K562 (cell line): ENCODE measurements around the gene SOX4. TPM values are rescaled to one million over a fixed set of nuclear protein-coding genes. Genes with fewer than 3 reads are reported as not detected.

Source experiments
- HNRNPLL ChIP-seq: fragments of 200-400 bp; formaldehyde crosslinking; IDR thresholded peaks from 2 replicates; pipeline ENCODE4 v1.6.1; 2017; ENCODE audit warnings: low read length, low read depth, mild to moderate bottlenecking; ENCODE audit not compliant: poor library complexity, severe bottlenecking
- KDM4B ChIP-seq, 2 experiments: fragments of 450-650 bp in 1 of 2; sonication (generic) in 1 of 2; IDR thresholded peaks; 2 replicates each; pipeline ENCODE4 v1.6.1; 2016 to 2017; ENCODE audit warnings: borderline replicate concordance in 2 of 2, antibody characterized with exemption in 1 of 2, low read depth in 1 of 2, mild to moderate bottlenecking in 1 of 2
- KLF10 ChIP-seq: fragments of 250-450 bp; sonication (Bioruptor Pico); IDR thresholded peaks from 2 replicates; pipeline ENCODE4 v1.6.1; 2021; ENCODE audit warnings: matching md5 sums
- TARDBP ChIP-seq: fragments of 450-650 bp; IDR thresholded peaks from 2 replicates; pipeline ENCODE4 v1.6.1; 2016
- XRCC5 ChIP-seq: fragments of 200-400 bp; formaldehyde crosslinking; IDR thresholded peaks from 2 replicates; pipeline ENCODE4 v1.6.1; 2017; ENCODE audit warnings: low read depth, mild to moderate bottlenecking, low read length
- ZNF695 ChIP-seq: fragments of 450-650 bp; formaldehyde crosslinking; IDR thresholded peaks from 2 replicates; pipeline ENCODE4 v1.4.0; 2020; ENCODE audit warnings: mild to moderate bottlenecking, moderate library complexity
- polyA plus RNA-seq, 8 experiments: library from polyadenylated mRNA; depleted of rRNA in 4 of 8; stranded (reverse) in 5 of 8; unstranded in 3 of 8; fragments of >200 nt; fragmentation: Nextera tagmentation in 2 of 8; fragmentation: Illumina TruSeq in 1 of 8; extraction: Ambion mirVana in 2 of 8; extraction: Trizol in 1 of 8; gene quantifications; 2 replicates each; pipeline versions ENCODE4 v1.2.1 to v1.2.3, GENCODE V29; 2011 to 2014; ENCODE audit warnings: inconsistent platforms in 1 of 8, missing spikeins in 1 of 8
- total RNA-seq, 7 experiments: library from RNA; depleted of rRNA in 6 of 7; stranded (reverse); fragments of >200 nt in 6 of 7; fragmentation: Illumina TruSeq in 2 of 7; extraction: Trizol in 2 of 7; gene quantifications; 2 replicates each; pipeline versions ENCODE4 v1.2.1 to v1.2.3, GENCODE V29; 2011 to 2021; ENCODE audit warnings: low replicate concordance in 1 of 7
- TF ChIP-seq, protein P1 (sequence below): sonication (generic); formaldehyde crosslinking; IDR thresholded peaks from 2 replicates; pipeline ENCODE4 v1.8.0; 2022; ENCODE audit warnings: mild to moderate bottlenecking, missing genetic modification reagents, borderline replicate concordance
- TF ChIP-seq, protein P2 (sequence below): sonication (generic); formaldehyde crosslinking; IDR thresholded peaks from 2 replicates; pipeline ENCODE4 v1.8.0; 2022; ENCODE audit warnings: missing genetic modification reagents, mild to moderate bottlenecking, borderline replicate concordance
- TF ChIP-seq, protein P3 (sequence below): fragments of 450-650 bp; IDR thresholded peaks from 2 replicates; pipeline ENCODE4 v1.7.0; 2016; ENCODE audit warnings: borderline replicate concordance
- TF ChIP-seq, protein P4 (sequence below): fragments of 250-450 bp; sonication (Bioruptor Pico); IDR thresholded peaks from 2 replicates; pipeline ENCODE4 v1.8.0; 2022; ENCODE audit warnings: inconsistent platforms
- TF ChIP-seq, protein P5 (sequence below): fragments of 250-450 bp; sonication (Bioruptor Pico); IDR thresholded peaks from 2 replicates; pipeline ENCODE4 v1.8.0; 2021; ENCODE audit warnings: mild to moderate bottlenecking, moderate library complexity
- TF ChIP-seq, protein P6 (sequence below), 2 experiments: fragments of 450-650 bp in 1 of 2; IDR thresholded peaks; 2 replicates each; pipeline ENCODE4 v1.6.1; 2011 to 2017; ENCODE audit warnings: low read depth in 2 of 2, antibody characterized with exemption in 1 of 2, borderline replicate concordance in 1 of 2, low read length in 1 of 2, mild to moderate bottlenecking in 1 of 2, mixed read lengths in 1 of 2; ENCODE audit not compliant: control insufficient read depth in 1 of 2

Gene SOX4
- total and polyA plus RNA-seq, 9 of the 15 experiments (the other 6 are each of a cell fraction or from before 2014, with no cell fraction given): 0.03 to 0.29 (median 0.04) TPM

DNA sequence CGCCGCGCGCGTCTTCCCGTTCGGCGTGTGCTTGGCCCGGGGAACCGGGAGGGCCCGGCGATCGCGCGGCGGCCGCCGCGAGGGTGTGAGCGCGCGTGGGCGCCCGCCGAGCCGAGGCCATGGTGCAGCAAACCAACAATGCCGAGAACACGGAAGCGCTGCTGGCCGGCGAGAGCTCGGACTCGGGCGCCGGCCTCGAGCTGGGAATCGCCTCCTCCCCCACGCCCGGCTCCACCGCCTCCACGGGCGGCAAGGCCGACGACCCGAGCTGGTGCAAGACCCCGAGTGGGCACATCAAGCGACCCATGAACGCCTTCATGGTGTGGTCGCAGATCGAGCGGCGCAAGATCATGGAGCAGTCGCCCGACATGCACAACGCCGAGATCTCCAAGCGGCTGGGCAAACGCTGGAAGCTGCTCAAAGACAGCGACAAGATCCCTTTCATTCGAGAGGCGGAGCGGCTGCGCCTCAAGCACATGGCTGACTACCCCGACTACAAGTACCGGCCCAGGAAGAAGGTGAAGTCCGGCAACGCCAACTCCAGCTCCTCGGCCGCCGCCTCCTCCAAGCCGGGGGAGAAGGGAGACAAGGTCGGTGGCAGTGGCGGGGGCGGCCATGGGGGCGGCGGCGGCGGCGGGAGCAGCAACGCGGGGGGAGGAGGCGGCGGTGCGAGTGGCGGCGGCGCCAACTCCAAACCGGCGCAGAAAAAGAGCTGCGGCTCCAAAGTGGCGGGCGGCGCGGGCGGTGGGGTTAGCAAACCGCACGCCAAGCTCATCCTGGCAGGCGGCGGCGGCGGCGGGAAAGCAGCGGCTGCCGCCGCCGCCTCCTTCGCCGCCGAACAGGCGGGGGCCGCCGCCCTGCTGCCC lies 1.1 kb downstream of the SOX4 start (continued):
- TF ChIP-seq, protein P1, sequence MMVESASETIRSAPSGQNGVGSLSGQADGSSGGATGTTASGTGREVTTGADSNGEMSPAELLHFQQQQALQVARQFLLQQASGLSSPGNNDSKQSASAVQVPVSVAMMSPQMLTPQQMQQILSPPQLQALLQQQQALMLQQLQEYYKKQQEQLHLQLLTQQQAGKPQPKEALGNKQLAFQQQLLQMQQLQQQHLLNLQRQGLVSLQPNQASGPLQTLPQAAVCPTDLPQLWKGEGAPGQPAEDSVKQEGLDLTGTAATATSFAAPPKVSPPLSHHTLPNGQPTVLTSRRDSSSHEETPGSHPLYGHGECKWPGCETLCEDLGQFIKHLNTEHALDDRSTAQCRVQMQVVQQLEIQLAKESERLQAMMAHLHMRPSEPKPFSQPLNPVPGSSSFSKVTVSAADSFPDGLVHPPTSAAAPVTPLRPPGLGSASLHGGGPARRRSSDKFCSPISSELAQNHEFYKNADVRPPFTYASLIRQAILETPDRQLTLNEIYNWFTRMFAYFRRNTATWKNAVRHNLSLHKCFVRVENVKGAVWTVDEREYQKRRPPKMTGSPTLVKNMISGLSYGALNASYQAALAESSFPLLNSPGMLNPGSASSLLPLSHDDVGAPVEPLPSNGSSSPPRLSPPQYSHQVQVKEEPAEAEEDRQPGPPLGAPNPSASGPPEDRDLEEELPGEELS (CRISPR knock-in tag): no peak
- TF ChIP-seq, protein P2, sequence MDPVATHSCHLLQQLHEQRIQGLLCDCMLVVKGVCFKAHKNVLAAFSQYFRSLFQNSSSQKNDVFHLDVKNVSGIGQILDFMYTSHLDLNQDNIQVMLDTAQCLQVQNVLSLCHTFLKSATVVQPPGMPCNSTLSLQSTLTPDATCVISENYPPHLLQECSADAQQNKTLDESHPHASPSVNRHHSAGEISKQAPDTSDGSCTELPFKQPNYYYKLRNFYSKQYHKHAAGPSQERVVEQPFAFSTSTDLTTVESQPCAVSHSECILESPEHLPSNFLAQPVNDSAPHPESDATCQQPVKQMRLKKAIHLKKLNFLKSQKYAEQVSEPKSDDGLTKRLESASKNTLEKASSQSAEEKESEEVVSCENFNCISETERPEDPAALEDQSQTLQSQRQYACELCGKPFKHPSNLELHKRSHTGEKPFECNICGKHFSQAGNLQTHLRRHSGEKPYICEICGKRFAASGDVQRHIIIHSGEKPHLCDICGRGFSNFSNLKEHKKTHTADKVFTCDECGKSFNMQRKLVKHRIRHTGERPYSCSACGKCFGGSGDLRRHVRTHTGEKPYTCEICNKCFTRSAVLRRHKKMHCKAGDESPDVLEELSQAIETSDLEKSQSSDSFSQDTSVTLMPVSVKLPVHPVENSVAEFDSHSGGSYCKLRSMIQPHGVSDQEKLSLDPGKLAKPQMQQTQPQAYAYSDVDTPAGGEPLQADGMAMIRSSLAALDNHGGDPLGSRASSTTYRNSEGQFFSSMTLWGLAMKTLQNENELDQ (CRISPR knock-in tag): no peak
- TF ChIP-seq XRCC5: no peak
- no peak for TF ChIP-seq TARDBP
- TF ChIP-seq, protein P3, sequence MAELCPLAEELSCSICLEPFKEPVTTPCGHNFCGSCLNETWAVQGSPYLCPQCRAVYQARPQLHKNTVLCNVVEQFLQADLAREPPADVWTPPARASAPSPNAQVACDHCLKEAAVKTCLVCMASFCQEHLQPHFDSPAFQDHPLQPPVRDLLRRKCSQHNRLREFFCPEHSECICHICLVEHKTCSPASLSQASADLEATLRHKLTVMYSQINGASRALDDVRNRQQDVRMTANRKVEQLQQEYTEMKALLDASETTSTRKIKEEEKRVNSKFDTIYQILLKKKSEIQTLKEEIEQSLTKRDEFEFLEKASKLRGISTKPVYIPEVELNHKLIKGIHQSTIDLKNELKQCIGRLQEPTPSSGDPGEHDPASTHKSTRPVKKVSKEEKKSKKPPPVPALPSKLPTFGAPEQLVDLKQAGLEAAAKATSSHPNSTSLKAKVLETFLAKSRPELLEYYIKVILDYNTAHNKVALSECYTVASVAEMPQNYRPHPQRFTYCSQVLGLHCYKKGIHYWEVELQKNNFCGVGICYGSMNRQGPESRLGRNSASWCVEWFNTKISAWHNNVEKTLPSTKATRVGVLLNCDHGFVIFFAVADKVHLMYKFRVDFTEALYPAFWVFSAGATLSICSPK: no peak
- TF ChIP-seq, protein P4, sequence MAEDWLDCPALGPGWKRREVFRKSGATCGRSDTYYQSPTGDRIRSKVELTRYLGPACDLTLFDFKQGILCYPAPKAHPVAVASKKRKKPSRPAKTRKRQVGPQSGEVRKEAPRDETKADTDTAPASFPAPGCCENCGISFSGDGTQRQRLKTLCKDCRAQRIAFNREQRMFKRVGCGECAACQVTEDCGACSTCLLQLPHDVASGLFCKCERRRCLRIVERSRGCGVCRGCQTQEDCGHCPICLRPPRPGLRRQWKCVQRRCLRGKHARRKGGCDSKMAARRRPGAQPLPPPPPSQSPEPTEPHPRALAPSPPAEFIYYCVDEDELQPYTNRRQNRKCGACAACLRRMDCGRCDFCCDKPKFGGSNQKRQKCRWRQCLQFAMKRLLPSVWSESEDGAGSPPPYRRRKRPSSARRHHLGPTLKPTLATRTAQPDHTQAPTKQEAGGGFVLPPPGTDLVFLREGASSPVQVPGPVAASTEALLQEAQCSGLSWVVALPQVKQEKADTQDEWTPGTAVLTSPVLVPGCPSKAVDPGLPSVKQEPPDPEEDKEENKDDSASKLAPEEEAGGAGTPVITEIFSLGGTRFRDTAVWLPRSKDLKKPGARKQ (CRISPR knock-in tag): no peak
- TF ChIP-seq KLF10: no peak
- no peak for TF ChIP-seq ZNF695 (CRISPR knock-in tag)
- TF ChIP-seq, protein P5, sequence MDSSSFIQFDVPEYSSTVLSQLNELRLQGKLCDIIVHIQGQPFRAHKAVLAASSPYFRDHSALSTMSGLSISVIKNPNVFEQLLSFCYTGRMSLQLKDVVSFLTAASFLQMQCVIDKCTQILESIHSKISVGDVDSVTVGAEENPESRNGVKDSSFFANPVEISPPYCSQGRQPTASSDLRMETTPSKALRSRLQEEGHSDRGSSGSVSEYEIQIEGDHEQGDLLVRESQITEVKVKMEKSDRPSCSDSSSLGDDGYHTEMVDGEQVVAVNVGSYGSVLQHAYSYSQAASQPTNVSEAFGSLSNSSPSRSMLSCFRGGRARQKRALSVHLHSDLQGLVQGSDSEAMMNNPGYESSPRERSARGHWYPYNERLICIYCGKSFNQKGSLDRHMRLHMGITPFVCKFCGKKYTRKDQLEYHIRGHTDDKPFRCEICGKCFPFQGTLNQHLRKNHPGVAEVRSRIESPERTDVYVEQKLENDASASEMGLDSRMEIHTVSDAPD: no peak
- TF ChIP-seq HNRNPLL: no peak
- TF ChIP-seq, protein P6, sequence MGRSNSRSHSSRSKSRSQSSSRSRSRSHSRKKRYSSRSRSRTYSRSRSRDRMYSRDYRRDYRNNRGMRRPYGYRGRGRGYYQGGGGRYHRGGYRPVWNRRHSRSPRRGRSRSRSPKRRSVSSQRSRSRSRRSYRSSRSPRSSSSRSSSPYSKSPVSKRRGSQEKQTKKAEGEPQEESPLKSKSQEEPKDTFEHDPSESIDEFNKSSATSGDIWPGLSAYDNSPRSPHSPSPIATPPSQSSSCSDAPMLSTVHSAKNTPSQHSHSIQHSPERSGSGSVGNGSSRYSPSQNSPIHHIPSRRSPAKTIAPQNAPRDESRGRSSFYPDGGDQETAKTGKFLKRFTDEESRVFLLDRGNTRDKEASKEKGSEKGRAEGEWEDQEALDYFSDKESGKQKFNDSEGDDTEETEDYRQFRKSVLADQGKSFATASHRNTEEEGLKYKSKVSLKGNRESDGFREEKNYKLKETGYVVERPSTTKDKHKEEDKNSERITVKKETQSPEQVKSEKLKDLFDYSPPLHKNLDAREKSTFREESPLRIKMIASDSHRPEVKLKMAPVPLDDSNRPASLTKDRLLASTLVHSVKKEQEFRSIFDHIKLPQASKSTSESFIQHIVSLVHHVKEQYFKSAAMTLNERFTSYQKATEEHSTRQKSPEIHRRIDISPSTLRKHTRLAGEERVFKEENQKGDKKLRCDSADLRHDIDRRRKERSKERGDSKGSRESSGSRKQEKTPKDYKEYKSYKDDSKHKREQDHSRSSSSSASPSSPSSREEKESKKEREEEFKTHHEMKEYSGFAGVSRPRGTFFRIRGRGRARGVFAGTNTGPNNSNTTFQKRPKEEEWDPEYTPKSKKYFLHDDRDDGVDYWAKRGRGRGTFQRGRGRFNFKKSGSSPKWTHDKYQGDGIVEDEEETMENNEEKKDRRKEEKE (IDR thresholded peaks at IDR 0.05; ENCODE audit: borderline replicate concordance in 1 of 2, control insufficient read depth in 1 of 2, low read depth in 2 of 2, low read length in 1 of 2): no peak
- no peak for TF ChIP-seq KDM4B (IDR thresholded peaks at IDR 0.05; ENCODE audit: borderline replicate concordance in 2 of 2, low read depth in 1 of 2)
